ENCODE data around the gene CUX1.

DNA sequence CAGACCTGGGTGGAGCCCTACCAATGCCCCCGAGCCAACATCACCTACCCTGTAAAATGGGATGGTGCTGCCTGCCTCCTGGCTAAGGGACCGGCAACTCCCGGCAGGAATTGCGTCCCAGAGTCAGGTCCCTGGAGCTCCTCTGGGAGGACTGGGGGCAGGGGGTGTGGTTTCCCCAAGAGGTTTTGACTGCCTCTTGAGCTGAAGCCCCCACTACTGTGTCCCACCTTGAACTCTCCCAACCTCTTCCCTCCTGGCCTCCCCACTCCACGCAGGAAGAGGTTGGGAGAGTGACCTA lies 470.5 kb downstream of the CUX1 start:
- TF ChIP-seq, protein P1, sequence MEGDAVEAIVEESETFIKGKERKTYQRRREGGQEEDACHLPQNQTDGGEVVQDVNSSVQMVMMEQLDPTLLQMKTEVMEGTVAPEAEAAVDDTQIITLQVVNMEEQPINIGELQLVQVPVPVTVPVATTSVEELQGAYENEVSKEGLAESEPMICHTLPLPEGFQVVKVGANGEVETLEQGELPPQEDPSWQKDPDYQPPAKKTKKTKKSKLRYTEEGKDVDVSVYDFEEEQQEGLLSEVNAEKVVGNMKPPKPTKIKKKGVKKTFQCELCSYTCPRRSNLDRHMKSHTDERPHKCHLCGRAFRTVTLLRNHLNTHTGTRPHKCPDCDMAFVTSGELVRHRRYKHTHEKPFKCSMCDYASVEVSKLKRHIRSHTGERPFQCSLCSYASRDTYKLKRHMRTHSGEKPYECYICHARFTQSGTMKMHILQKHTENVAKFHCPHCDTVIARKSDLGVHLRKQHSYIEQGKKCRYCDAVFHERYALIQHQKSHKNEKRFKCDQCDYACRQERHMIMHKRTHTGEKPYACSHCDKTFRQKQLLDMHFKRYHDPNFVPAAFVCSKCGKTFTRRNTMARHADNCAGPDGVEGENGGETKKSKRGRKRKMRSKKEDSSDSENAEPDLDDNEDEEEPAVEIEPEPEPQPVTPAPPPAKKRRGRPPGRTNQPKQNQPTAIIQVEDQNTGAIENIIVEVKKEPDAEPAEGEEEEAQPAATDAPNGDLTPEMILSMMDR (IDR thresholded peaks at IDR 0.05; ENCODE audit: low read depth, low read length, poor library complexity, severe bottlenecking): no peak
- TF ChIP-seq EZH2phosphoT487 (IDR thresholded peaks at IDR 0.05; ENCODE audit: borderline replicate concordance, low read length): no peak
